Peyer's patch (tissue), 4 donors: ENCODE measurements around the gene IVNS1ABP. TPM values are rescaled to one million over a fixed set of nuclear protein-coding genes. Genes with fewer than 3 reads are reported as not detected.

Source experiments
- DNase-seq, 3 donors: peaks; one replicate each; pipeline ENCODE4 v3.0.0-alpha.2; 2017 to 2019
- H3K27ac ChIP-seq, 4 donors: fragments of 200-600 bp; sonication (generic); one replicate each; pipeline ENCODE4 v1.5.1; 2016 to 2019
- H3K27me3 ChIP-seq, 2 donors: fragments of 200-600 bp; sonication (generic); one replicate each; pipeline ENCODE4 v1.5.1; 2019
- H3K36me3 ChIP-seq, 3 donors: fragments of 200-600 bp; sonication (generic); one replicate each; pipeline ENCODE4 v1.5.1; 2016 to 2019
- H3K4me1 ChIP-seq, 4 donors: fragments of 200-600 bp; sonication (generic); one replicate each; pipeline ENCODE4 v1.5.1; 2016 to 2019
- H3K4me3 ChIP-seq, 4 donors: fragments of 200-600 bp; sonication (generic); 1 replicate in 3 of 4; 2 replicates in 1 of 4; pipeline ENCODE4 v1.5.1; 2016 to 2019; ENCODE audit warnings: mild to moderate bottlenecking in 1 of 4
- H3K9me3 ChIP-seq, 4 donors: fragments of 200-600 bp; sonication (generic); one replicate each; pipeline ENCODE4 v1.5.1; 2016 to 2019; ENCODE audit warnings: mild to moderate bottlenecking in 1 of 4
- POLR2A ChIP-seq, 2 donors: fragments of 450-650 bp; IDR thresholded peaks; one replicate each; pipeline ENCODE4 v1.5.1; 2017; ENCODE audit warnings: antibody characterized with exemption in 2 of 2, mild to moderate bottlenecking in 2 of 2, moderate library complexity in 2 of 2
- total RNA-seq, 4 donors: library from RNA; depleted of rRNA; stranded (reverse); fragments of >200 nt; gene quantifications; one replicate each; pipeline ENCODE4 v1.1.0, GENCODE V29; 2016
- TF ChIP-seq, protein P1 (sequence below), 6 experiments: fragments of 450-650 bp in 4 of 6; fragments of 200-600 bp in 2 of 6; sonication (generic) in 1 of 6; IDR thresholded peaks; one replicate each; pipeline ENCODE4 v1.5.1; 2017 to 2019; ENCODE audit warnings: antibody characterized with exemption in 6 of 6, mild to moderate bottlenecking in 3 of 6, moderate library complexity in 1 of 6

Gene IVNS1ABP
- total RNA-seq, 4 donors from 2014 or later = 84.8 to 248 (median 104) TPM

DNA sequence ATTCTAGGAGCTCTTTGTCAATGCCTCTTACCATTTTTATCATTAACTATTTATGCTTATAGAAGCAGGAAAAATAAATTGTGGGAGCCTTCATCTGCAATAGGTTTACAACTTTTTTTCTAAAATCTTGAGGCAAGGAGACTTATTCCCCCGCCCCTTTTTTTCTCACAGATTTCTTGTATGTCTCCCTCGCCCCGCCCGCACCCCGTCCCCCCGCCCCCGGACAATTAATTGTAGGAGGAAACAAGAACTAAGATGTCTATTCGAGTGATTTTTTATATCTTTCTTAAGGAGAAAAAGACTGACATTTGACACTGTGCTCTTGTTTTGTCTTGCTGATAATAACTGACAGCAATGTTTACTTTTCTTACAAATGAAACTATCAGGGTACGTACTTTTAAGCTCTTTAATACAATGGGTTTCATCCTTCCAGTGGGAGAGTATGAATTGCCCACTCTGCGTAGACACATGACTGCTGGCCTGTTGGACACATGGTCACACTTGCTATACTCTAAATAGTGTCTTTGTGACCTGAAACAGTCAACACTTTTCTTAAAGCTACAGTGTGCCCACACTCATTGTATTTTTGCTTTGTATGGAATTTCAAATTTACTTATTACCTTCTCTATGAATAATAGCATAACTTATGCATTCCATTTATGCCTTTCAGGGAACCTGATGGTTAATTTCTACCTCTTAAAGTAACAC, 1.5 kb upstream of the IVNS1ABP start:
- Histone ChIP-seq H3K4me3 (no peak overlapping the region), H3K27ac (peak overlapping the region; percentile 96 to 100 (median 98)), H3K4me1 (peaks cover 0 to 28% (median 3%) of the 10 kb centered on the region in 4 donors), H3K9me3 (no peaks in the 10 kb centered on the region), H3K36me3 (no peaks in the 10 kb centered on the region), H3K27me3 (no peaks in the 10 kb centered on the region)
- no peak for TF ChIP-seq POLR2A (IDR thresholded peaks at IDR 0.05)
- TF ChIP-seq, protein P1, sequence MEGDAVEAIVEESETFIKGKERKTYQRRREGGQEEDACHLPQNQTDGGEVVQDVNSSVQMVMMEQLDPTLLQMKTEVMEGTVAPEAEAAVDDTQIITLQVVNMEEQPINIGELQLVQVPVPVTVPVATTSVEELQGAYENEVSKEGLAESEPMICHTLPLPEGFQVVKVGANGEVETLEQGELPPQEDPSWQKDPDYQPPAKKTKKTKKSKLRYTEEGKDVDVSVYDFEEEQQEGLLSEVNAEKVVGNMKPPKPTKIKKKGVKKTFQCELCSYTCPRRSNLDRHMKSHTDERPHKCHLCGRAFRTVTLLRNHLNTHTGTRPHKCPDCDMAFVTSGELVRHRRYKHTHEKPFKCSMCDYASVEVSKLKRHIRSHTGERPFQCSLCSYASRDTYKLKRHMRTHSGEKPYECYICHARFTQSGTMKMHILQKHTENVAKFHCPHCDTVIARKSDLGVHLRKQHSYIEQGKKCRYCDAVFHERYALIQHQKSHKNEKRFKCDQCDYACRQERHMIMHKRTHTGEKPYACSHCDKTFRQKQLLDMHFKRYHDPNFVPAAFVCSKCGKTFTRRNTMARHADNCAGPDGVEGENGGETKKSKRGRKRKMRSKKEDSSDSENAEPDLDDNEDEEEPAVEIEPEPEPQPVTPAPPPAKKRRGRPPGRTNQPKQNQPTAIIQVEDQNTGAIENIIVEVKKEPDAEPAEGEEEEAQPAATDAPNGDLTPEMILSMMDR (IDR thresholded peaks at IDR 0.05) = no peak
- no peak for DNase-seq

DNA sequence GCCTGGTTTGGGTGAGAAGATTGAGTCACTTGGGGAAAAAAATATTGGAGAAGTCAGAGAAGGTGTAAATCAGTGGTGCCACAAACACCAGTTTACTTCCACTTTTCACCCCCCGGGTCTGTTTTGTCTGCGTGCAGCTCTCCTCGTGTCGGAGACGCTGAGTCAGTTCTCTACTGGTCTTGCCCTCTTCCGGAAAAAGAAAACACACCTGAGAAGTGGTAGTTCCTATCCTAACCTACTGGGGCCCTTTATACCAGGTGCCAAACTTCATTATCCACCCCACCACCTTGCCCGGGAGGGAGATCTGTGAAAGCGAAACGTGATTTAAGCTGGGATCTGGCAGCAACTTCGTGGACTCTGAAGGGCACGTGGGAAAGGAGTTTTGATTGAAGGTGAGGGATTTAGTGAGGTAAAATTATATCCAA, 855 bp upstream of the IVNS1ABP start:
- no peaks in the 10 kb centered on the region for H3K36me3 ChIP-seq
- H3K27me3 ChIP-seq = no peaks in the 10 kb centered on the region
- peaks cover 0 to 34% (median 3%) of the 10 kb centered on the region in 4 donors for H3K4me1 ChIP-seq
- peak in 2 of 3 donors; percentile 70 to 81 for DNase-seq
- H3K27ac ChIP-seq = peak overlapping the region; percentile 96 to 100 (median 98)
- no peaks in the 10 kb centered on the region for H3K9me3 ChIP-seq
- H3K4me3 ChIP-seq = peak overlapping the region; percentile 89 to 100 (median 93)
- no peak for TF ChIP-seq POLR2A (IDR thresholded peaks at IDR 0.05)
- TF ChIP-seq, protein P1 (IDR thresholded peaks at IDR 0.05) = peak in 3 of 6 experiments; percentile 6 to 31 (median 21)

DNA sequence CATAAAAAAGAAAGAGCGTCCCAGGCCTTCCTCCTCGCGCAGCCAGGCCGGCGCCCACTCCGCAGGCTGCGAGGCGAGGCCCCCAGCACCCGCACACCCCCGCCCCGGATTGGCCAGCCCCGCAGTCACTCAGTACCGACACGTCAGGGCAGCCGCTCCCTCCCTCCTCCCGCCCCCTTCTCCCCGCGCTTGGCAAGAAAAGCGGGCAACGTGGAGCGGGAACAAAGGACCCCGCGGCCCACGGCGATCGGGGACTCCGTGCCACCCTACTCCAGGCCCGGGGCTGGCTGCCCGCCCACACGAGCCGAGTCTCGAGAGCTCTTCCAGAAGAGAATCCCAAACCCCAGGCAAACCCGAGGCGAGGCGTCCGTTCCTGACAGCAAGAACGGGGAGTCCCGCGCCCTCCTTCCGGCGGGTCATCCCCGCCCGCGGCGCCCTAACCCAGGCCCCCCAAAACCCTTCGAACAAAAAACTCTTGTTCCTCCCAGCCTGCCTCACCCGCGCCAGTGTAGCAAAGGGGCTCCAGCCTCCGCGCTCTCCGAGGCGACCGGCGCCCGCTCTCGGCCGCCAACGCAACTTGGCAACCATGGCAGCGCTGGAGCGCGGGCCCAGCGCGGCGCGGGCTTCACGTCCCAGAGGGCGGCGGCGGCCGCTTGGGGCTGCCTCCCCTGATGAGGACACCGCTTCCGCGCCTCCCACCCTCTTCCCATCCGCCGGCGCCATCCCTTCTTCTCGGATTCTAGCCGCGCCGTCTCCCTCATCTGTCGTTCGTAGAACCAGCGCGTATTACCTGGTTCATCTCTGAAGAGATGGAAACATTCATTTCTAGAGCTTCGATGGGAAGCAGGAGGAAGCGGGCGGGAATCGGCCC, 645 bp downstream of the IVNS1ABP start:
- TF ChIP-seq, protein P1 (IDR thresholded peaks at IDR 0.05) = no peak
- peak; percentile 21 to 56 for TF ChIP-seq POLR2A (IDR thresholded peaks at IDR 0.05)
- H3K36me3 ChIP-seq = no peaks in the 10 kb centered on the region
- H3K4me1 ChIP-seq = peaks cover 0 to 49% (median 10%) of the 10 kb centered on the region in 4 donors
- H3K4me3 ChIP-seq = peak overlapping the region; percentile 89 to 100 (median 93)
- peak; percentile 92 to 97 (median 95) for DNase-seq
- peak overlapping the region; percentile 96 to 100 (median 98) for H3K27ac ChIP-seq
- H3K9me3 ChIP-seq = no peaks in the 10 kb centered on the region
- H3K27me3 ChIP-seq = no peaks in the 10 kb centered on the region

DNA sequence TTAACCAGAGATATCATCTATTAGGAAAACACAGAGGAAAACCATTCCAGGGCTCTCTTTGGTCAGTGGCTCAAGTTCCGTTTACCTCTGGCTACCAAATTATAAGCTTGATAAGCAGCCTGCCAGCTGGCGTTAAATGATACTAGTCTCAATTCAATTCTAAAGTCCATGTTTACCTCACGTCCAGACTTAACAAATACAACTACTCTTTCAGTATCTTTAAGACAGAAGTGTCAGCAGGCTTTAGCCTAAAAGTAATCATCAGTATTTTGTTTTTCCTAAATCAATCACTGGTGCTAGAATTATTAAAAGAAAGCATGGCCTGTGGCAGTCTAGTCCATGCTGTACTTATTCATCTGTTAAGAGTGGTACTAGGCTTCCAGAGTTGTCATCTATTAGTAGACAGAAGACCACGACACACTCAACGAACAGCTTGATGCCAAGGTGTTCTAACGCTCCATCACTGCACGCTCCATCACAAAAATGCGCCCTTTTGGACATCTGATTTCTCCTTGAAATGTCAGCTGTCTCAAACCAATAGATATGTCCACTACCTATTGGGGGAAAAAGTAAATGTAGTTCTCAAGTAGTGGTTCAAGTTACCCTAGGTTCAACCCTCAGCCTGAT, 1.5 kb downstream of the IVNS1ABP start:
- Histone ChIP-seq H3K27me3 (no peaks in the 10 kb centered on the region), H3K4me3 (peak overlapping the region; percentile 89 to 100 (median 93)), H3K4me1 (peaks cover 0 to 55% (median 10%) of the 10 kb centered on the region in 4 donors), H3K27ac (peak overlapping the region; percentile 96 to 100 (median 98)), H3K9me3 (no peaks in the 10 kb centered on the region), H3K36me3 (peaks cover 0 to 6% (median 0%) of the 10 kb centered on the region in 3 donors)
- TF ChIP-seq, protein P1 (IDR thresholded peaks at IDR 0.05) = no peak
- no peak for TF ChIP-seq POLR2A (IDR thresholded peaks at IDR 0.05)
- peak in 1 of 3 donors; percentile 56 for DNase-seq

DNA sequence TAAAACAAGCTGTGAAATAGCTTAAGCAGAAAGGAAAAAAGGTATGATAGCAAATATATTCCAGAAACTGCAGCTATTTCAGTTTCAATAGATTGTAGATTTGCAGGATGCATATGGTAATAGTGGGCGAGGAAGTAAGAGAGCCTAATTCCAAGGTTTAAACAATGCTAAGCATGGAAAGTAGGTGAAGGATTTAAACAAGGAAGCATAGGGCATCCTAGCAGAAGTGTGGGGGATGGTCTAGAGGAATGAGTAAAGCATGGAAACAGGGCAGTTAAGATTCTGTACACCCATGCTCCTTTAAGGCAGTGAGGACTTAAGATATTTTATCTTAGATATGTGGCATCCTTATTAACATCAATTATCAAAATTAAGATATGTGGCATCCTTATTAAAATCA, 2.6 kb downstream of the IVNS1ABP start:
- H3K9me3 ChIP-seq = no peaks in the 10 kb centered on the region
- H3K27ac ChIP-seq = no peak overlapping the region
- H3K4me1 ChIP-seq = peaks cover 0 to 55% (median 10%) of the 10 kb centered on the region in 4 donors
- DNase-seq = no peak
- TF ChIP-seq POLR2A (IDR thresholded peaks at IDR 0.05) = no peak
- TF ChIP-seq, protein P1 (IDR thresholded peaks at IDR 0.05) = no peak
- no peaks in the 10 kb centered on the region for H3K27me3 ChIP-seq
- H3K4me3 ChIP-seq = peak overlapping the region in 3 of 4 donors; percentile 4 to 100 (median 96)
- peaks cover 0 to 18% (median 0%) of the 10 kb centered on the region in 3 donors for H3K36me3 ChIP-seq
